GM12878 (cell line): ENCODE data around the gene RASAL1. TPM values are rescaled to one million over a fixed set of nuclear protein-coding genes. Genes with fewer than 3 reads are reported as not detected.

Experiments used
- ASH2L ChIP-seq: fragments of 300-600, 200-600 bp; sonication (generic); IDR thresholded peaks from 2 replicates; pipeline ENCODE4 v1.6.1; 2017; ENCODE audit warnings: low read depth, mild to moderate bottlenecking, borderline replicate concordance
- ATF3 ChIP-seq: IDR thresholded peaks from 2 replicates; pipeline ENCODE4 v1.6.1; 2011; ENCODE audit warnings: low read depth, mild to moderate bottlenecking, low read length, moderate library complexity, borderline replicate concordance; ENCODE audit errors: extremely low read depth
- BCL11A ChIP-seq: IDR thresholded peaks from 2 replicates; pipeline ENCODE4 v1.6.1; 2011; ENCODE audit warnings: low read depth, low read length
- BHLHE40 ChIP-seq, 2 experiments: fragments of 450-650 bp in 1 of 2; IDR thresholded peaks; 2 replicates each; pipeline ENCODE4 v1.6.1; 2011 to 2017; ENCODE audit warnings: low read depth in 2 of 2, borderline replicate concordance in 1 of 2, improper control_type of control experiment in 1 of 2, low read length in 1 of 2, mild to moderate bottlenecking in 1 of 2
- CBX3 ChIP-seq: fragments of 200-600 bp; sonication (generic); IDR thresholded peaks from 2 replicates; pipeline ENCODE4 v1.6.1; 2016; ENCODE audit warnings: low read depth, borderline replicate concordance
- CBX5 ChIP-seq: sonication (generic); IDR thresholded peaks from 2 replicates; pipeline ENCODE4 v1.6.1; 2016; ENCODE audit warnings: low read depth, moderate library complexity, mild to moderate bottlenecking, inconsistent platforms
- CEBPB ChIP-seq, 2 experiments: fragments of 150-350 bp in 1 of 2; IDR thresholded peaks; 2 replicates each; pipeline ENCODE4 v1.6.1; 2012 to 2014; ENCODE audit warnings: low read depth in 2 of 2, low read length in 2 of 2, borderline replicate concordance in 1 of 2, inconsistent platforms in 1 of 2
- EED ChIP-seq: sonication (generic); IDR thresholded peaks from 2 replicates; pipeline ENCODE4 v1.6.1; 2016; ENCODE audit warnings: antibody characterized with exemption, low read depth
- MAX ChIP-seq: IDR thresholded peaks from 2 replicates; pipeline ENCODE4 v1.6.1; 2012; ENCODE audit warnings: low read depth, low read length, improper control_type of control experiment
- MXI1 ChIP-seq: fragments of 150-350 bp; IDR thresholded peaks from 2 replicates; pipeline ENCODE4 v1.6.1; 2011; ENCODE audit warnings: low read depth, mild to moderate bottlenecking, inconsistent platforms, low read length, improper control_type of control experiment
- PAX5 ChIP-seq: IDR thresholded peaks from 2 replicates; pipeline ENCODE4 v1.6.1; 2011; ENCODE audit warnings: low read depth, low read length, borderline replicate concordance
- POLR2AphosphoS2 ChIP-seq: IDR thresholded peaks from 2 replicates; pipeline ENCODE4 v1.6.1; 2011; ENCODE audit warnings: low read depth, mild to moderate bottlenecking, low read length, improper control_type of control experiment, moderate library complexity
- POLR2AphosphoS5 ChIP-seq: IDR thresholded peaks from 2 replicates; pipeline ENCODE4 v1.6.1; 2011; ENCODE audit warnings: mild to moderate bottlenecking, low read length, inconsistent platforms
- POU2F2 ChIP-seq: IDR thresholded peaks from 3 replicates; pipeline ENCODE4 v1.6.1; 2011; ENCODE audit warnings: low read depth, mild to moderate bottlenecking, low read length, borderline replicate concordance
- STAT3 ChIP-seq: IDR thresholded peaks from 2 replicates; pipeline ENCODE4 v1.6.1; 2011; ENCODE audit warnings: low read depth, low read length, improper control_type of control experiment
- TCF3 ChIP-seq: IDR thresholded peaks from 2 replicates; pipeline ENCODE4 v1.6.1; 2012; ENCODE audit warnings: low read depth, mild to moderate bottlenecking, low read length, borderline replicate concordance; ENCODE audit not compliant: insufficient read depth
- ZBTB33 ChIP-seq: fragments of 450-650 bp; IDR thresholded peaks from 2 replicates; pipeline ENCODE4 v1.6.1; 2017; ENCODE audit warnings: mild to moderate bottlenecking
- ZNF217 ChIP-seq: fragments of 450-650 bp; IDR thresholded peaks from 2 replicates; pipeline ENCODE4 v1.6.1; 2017; ENCODE audit warnings: antibody characterized with exemption, mild to moderate bottlenecking
- polyA plus RNA-seq, 11 experiments: library from polyadenylated mRNA; depleted of rRNA in 4 of 11; unstranded in 6 of 11; stranded (reverse) in 5 of 11; fragments of >200 nt; fragmentation: Nextera tagmentation in 4 of 11; fragmentation: Illumina TruSeq in 1 of 11; extraction: Ambion mirVana in 4 of 11; extraction: Trizol in 1 of 11; gene quantifications; 1 replicate in 1 of 11; 2 replicates in 10 of 11; pipeline versions ENCODE4 v1.2.1 to v1.2.3, GENCODE V29; 2011 to 2016; ENCODE audit warnings: inconsistent platforms in 2 of 11, missing spikeins in 2 of 11, low read depth in 1 of 11
- total RNA-seq, 4 experiments: library from RNA; depleted of rRNA in 3 of 4; stranded (reverse); fragments of >200 nt in 3 of 4; fragmentation: Illumina TruSeq in 1 of 4; extraction: Trizol in 1 of 4; gene quantifications; 2 replicates each; pipeline versions ENCODE4 v1.2.1 to v1.2.3, GENCODE V29; 2013 to 2021
- TF ChIP-seq, protein P1 (sequence below): fragments of 450-650 bp; IDR thresholded peaks from 2 replicates; pipeline ENCODE4 v1.6.1; 2017; ENCODE audit warnings: borderline replicate concordance
- TF ChIP-seq, protein P2 (sequence below): IDR thresholded peaks from 2 replicates; pipeline ENCODE4 v1.6.1; 2012; ENCODE audit warnings: low read depth, low read length, improper control_type of control experiment
- TF ChIP-seq, protein P3 (sequence below): IDR thresholded peaks from 2 replicates; pipeline ENCODE4 v1.6.1; 2012; ENCODE audit warnings: low read length, inconsistent platforms

RASAL1 gene
- total and polyA plus RNA-seq, 10 of the 15 experiments (the other 5 are each of a cell fraction or from before 2014, with no cell fraction given), result 0.12 to 1.0 (median 0.52) TPM; not detected in 6

GRCh38 chr12:113082486-113083148 lies 52.9 kb downstream of the RASAL1 start (continued):
- TF ChIP-seq, protein P1, sequence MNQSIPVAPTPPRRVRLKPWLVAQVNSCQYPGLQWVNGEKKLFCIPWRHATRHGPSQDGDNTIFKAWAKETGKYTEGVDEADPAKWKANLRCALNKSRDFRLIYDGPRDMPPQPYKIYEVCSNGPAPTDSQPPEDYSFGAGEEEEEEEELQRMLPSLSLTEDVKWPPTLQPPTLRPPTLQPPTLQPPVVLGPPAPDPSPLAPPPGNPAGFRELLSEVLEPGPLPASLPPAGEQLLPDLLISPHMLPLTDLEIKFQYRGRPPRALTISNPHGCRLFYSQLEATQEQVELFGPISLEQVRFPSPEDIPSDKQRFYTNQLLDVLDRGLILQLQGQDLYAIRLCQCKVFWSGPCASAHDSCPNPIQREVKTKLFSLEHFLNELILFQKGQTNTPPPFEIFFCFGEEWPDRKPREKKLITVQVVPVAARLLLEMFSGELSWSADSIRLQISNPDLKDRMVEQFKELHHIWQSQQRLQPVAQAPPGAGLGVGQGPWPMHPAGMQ, result no peak
- TF ChIP-seq STAT3 (no peak), BHLHE40 (IDR thresholded peaks at IDR 0.05; ENCODE audit: borderline replicate concordance in 1 of 2, low read depth in 2 of 2, low read length in 1 of 2) (peak in 1 of 2 experiments; percentile 12; a peak in 1 of 4 replicates), ZBTB33 (peak; percentile 96), POLR2AphosphoS2 (no peak), CEBPB (IDR thresholded peaks at IDR 0.05; ENCODE audit: borderline replicate concordance in 1 of 2, low read depth in 2 of 2, low read length in 2 of 2) (no peak), TCF3 (no peak), BCL11A (no peak), EED (no peak), MXI1 (no peak), CBX5 (0 out of 2 replicates have a peak, but pooled peaks have one; percentile 28), POU2F2 (peak; percentile 28; the same call in 1 of the 3 replicates), ATF3 (no peak), ZNF217 (peak; percentile 69; the same call in 1 of the 2 replicates), CBX3 (no peak), PAX5 (no peak), ASH2L (no peak), MAX (no peak), POLR2AphosphoS5 (0 out of 2 replicates have a peak, but pooled peaks have one; percentile 32)
- TF ChIP-seq, protein P2, sequence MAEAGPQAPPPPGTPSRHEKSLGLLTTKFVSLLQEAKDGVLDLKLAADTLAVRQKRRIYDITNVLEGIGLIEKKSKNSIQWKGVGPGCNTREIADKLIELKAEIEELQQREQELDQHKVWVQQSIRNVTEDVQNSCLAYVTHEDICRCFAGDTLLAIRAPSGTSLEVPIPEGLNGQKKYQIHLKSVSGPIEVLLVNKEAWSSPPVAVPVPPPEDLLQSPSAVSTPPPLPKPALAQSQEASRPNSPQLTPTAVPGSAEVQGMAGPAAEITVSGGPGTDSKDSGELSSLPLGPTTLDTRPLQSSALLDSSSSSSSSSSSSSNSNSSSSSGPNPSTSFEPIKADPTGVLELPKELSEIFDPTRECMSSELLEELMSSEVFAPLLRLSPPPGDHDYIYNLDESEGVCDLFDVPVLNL, result no peak
- TF ChIP-seq, protein P3, sequence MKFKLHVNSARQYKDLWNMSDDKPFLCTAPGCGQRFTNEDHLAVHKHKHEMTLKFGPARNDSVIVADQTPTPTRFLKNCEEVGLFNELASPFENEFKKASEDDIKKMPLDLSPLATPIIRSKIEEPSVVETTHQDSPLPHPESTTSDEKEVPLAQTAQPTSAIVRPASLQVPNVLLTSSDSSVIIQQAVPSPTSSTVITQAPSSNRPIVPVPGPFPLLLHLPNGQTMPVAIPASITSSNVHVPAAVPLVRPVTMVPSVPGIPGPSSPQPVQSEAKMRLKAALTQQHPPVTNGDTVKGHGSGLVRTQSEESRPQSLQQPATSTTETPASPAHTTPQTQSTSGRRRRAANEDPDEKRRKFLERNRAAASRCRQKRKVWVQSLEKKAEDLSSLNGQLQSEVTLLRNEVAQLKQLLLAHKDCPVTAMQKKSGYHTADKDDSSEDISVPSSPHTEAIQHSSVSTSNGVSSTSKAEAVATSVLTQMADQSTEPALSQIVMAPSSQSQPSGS, result peak; percentile 34; the same call in 1 of the 2 replicates
